OCI-LY1 (cell line): ENCODE measurements around the gene KLHL35.

Experiments used
- H2AFZ ChIP-seq: fragments of 200-600 bp; sonication (generic), shearing (Covaris generic); 2 replicates; pipeline ENCODE4 v1.6.0; 2014; ENCODE audit warnings: antibody characterized with exemption, mild to moderate bottlenecking, low read length
- H3F3A ChIP-seq: fragments of 200-600 bp; sonication (generic), shearing (Covaris generic); 2 replicates; pipeline ENCODE4 v1.6.0; 2014; ENCODE audit warnings: mild to moderate bottlenecking, antibody characterized with exemption, low read length, moderate library complexity; ENCODE audit not compliant: insufficient read depth
- H3K27ac ChIP-seq: fragments of 200-600 bp; sonication (generic); 2 replicates; pipeline ENCODE4 v1.5.1; 2014; ENCODE audit warnings: low read length, mixed run types, mild to moderate bottlenecking, low read depth; ENCODE audit not compliant: poor library complexity, severe bottlenecking
- H3K27me3 ChIP-seq: fragments of 200-600 bp; sonication (generic); 2 replicates; pipeline ENCODE4 v1.6.0; 2014; ENCODE audit warnings: antibody characterized with exemption, mild to moderate bottlenecking, low read length, moderate library complexity; ENCODE audit not compliant: insufficient read depth
- H3K36me3 ChIP-seq: fragments of 200-600 bp; sonication (generic); 2 replicates; pipeline ENCODE4 v1.6.1; 2014; ENCODE audit warnings: mild to moderate bottlenecking, antibody characterized with exemption, low read length, moderate library complexity, mixed read lengths; ENCODE audit not compliant: insufficient read depth
- H3K4me1 ChIP-seq: fragments of 200-600 bp; sonication (generic); 2 replicates; pipeline ENCODE4 v1.5.1; 2014; ENCODE audit warnings: mild to moderate bottlenecking, low read length, moderate library complexity; ENCODE audit not compliant: insufficient read depth, severe bottlenecking
- H3K4me2 ChIP-seq: fragments of 200-600 bp; sonication (generic), shearing (Covaris generic); 2 replicates; pipeline ENCODE4 v1.6.1; 2014; ENCODE audit warnings: low read length
- H3K4me3 ChIP-seq: fragments of 200-600 bp; sonication (generic); 2 replicates; pipeline ENCODE4 v1.5.1; 2014; ENCODE audit warnings: low read length, low read depth, mild to moderate bottlenecking, mixed read lengths; ENCODE audit not compliant: poor library complexity, severe bottlenecking
- H3K79me2 ChIP-seq: fragments of 200-600 bp; shearing (Covaris generic); 2 replicates; pipeline ENCODE4 v1.6.1; 2016; ENCODE audit warnings: mixed run types, low read length, mixed read lengths; ENCODE audit not compliant: insufficient read depth
- H3K9ac ChIP-seq: fragments of 200-600 bp; sonication (generic), shearing (Covaris generic); 2 replicates; pipeline ENCODE4 v1.6.1; 2014; ENCODE audit warnings: mild to moderate bottlenecking, low read length, mixed read lengths
- H3K9me2 ChIP-seq: fragments of 200-600 bp; sonication (generic), shearing (Covaris generic); 2 replicates; pipeline ENCODE4 v1.6.1; 2014; ENCODE audit warnings: low read depth, mild to moderate bottlenecking, low read length, mixed read lengths
- H3K9me3 ChIP-seq: fragments of 200-600 bp; shearing (Covaris generic); 2 replicates; pipeline ENCODE4 v1.6.1; 2014; ENCODE audit warnings: low read length, mixed read lengths
- H4K20me1 ChIP-seq: fragments of 200-600 bp; sonication (generic), shearing (Covaris generic); 2 replicates; pipeline ENCODE4 v1.6.0; 2016; ENCODE audit warnings: mild to moderate bottlenecking, low read length; ENCODE audit not compliant: insufficient read depth
- EZH2 ChIP-seq: fragments of 200-600 bp; sonication (generic), shearing (Covaris generic); IDR thresholded peaks from 2 replicates; pipeline ENCODE4 v1.8.0; 2017; ENCODE audit warnings: borderline replicate concordance, mixed run types, mild to moderate bottlenecking, antibody characterized with exemption, low read length, moderate library complexity, mixed read lengths
- TF ChIP-seq, protein P1 (sequence below): fragments of 200-600 bp; sonication (generic), shearing (Covaris generic); IDR thresholded peaks from 2 replicates; pipeline ENCODE4 v1.5.1; 2017; ENCODE audit warnings: mild to moderate bottlenecking, antibody characterized with exemption, low read length, moderate library complexity, mixed read lengths

Gene KLHL35

GRCh38 chr11:75477614-75477935, 44.6 kb upstream of the KLHL35 start:
- H3K27me3 ChIP-seq, result peaks cover 7% of the 10 kb centered on the region; the same call in 1 of the 2 replicates
- TF ChIP-seq, protein P1, sequence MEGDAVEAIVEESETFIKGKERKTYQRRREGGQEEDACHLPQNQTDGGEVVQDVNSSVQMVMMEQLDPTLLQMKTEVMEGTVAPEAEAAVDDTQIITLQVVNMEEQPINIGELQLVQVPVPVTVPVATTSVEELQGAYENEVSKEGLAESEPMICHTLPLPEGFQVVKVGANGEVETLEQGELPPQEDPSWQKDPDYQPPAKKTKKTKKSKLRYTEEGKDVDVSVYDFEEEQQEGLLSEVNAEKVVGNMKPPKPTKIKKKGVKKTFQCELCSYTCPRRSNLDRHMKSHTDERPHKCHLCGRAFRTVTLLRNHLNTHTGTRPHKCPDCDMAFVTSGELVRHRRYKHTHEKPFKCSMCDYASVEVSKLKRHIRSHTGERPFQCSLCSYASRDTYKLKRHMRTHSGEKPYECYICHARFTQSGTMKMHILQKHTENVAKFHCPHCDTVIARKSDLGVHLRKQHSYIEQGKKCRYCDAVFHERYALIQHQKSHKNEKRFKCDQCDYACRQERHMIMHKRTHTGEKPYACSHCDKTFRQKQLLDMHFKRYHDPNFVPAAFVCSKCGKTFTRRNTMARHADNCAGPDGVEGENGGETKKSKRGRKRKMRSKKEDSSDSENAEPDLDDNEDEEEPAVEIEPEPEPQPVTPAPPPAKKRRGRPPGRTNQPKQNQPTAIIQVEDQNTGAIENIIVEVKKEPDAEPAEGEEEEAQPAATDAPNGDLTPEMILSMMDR, result no peak
- TF ChIP-seq EZH2, result no peak
- H4K20me1 ChIP-seq, result no peaks in the 10 kb centered on the region
- H3F3A ChIP-seq, result no peaks in the 10 kb centered on the region
- no peaks in the 10 kb centered on the region for H3K9me2 ChIP-seq
- H3K4me1 ChIP-seq, result peaks cover 7% of the 10 kb centered on the region
- no peak overlapping the region for H2AFZ ChIP-seq
- H3K9me3 ChIP-seq, result no peaks in the 10 kb centered on the region
- H3K4me3 ChIP-seq, result no peak overlapping the region
- H3K79me2 ChIP-seq, result no peaks in the 10 kb centered on the region
- H3K36me3 ChIP-seq, result no peaks in the 10 kb centered on the region
- no peak overlapping the region for H3K27ac ChIP-seq
- no peak overlapping the region for H3K9ac ChIP-seq
- no peak overlapping the region for H3K4me2 ChIP-seq

DNA sequence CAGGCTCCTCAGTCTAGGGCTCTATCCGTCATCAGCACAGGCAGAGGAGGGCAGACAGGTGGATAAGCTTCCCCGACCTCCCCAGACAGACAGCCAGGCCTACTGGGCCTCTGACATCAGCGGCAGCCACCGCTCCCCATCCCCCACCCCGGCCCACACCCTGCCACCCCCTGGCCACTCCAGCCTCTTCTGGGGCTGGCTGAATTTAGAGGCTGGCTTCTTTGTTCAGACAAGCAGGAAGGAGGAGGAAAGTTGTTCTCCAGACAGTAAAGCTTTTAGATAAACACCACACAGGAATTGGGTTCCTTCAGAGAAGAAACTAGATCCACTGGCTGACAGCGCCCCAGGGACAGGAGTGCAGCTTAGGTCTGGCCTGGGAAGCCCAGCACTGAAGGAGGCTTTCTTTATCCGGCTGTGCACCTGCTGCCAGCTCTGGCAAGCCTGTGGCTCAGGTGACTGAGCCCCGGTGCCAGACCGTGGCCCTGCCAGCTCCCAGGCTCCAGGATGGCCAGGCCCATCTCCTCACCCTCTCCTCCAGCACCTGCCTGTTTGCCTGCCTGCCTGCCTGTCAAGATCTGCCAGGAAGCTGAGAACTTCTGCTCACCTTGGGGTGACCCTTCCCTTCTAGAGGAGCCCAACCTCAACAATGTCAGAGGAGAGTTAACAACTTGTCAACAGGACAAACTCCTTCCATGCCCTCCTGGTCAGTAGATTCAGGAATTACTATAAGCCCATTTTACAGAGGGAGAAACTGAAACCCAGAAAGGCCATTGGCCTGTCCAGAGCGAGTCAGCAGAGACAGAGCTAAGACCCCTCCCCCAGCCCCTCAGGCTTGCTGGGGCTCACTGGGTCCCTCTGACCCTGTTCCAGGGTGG, 44.0 kb upstream of the KLHL35 start:
- Histone ChIP-seq H4K20me1 (no peaks in the 10 kb centered on the region), H3K9ac (no peak overlapping the region), H3K36me3 (no peaks in the 10 kb centered on the region), H2AFZ (no peak overlapping the region), H3K4me2 (no peak overlapping the region), H3K79me2 (no peaks in the 10 kb centered on the region), H3K9me3 (no peaks in the 10 kb centered on the region), H3F3A (no peaks in the 10 kb centered on the region), H3K9me2 (no peaks in the 10 kb centered on the region), H3K4me3 (no peak overlapping the region), H3K27me3 (0 out of 2 replicates have a peak, but pooled peaks cover 3% of the 10 kb centered on the region), H3K4me1 (peaks cover 7% of the 10 kb centered on the region), H3K27ac (no peak overlapping the region)
- TF ChIP-seq, protein P1, result no peak
- TF ChIP-seq EZH2, result no peak

- Histone ChIP-seq H3K9me2 (no peaks in the 10 kb centered on the region), H3K36me3 (no peaks in the 10 kb centered on the region), H3K27ac (no peak overlapping the region), H3K9me3 (no peaks in the 10 kb centered on the region), H3K27me3 (0 out of 2 replicates have a peak, but pooled peaks cover 3% of the 10 kb centered on the region), H3K79me2 (no peaks in the 10 kb centered on the region), H3K4me2 (no peak overlapping the region; the same call in 1 of the 2 replicates), H3K9ac (no peak overlapping the region), H4K20me1 (no peaks in the 10 kb centered on the region), H3F3A (no peaks in the 10 kb centered on the region), H3K4me3 (no peak overlapping the region), H2AFZ (no peak overlapping the region), H3K4me1 (peaks cover 7% of the 10 kb centered on the region)
- no peak for TF ChIP-seq EZH2
- TF ChIP-seq, protein P1, result no peak
These were observed 43.0 kb upstream of the KLHL35 start for GRCh38 chr11:75475767-75476650.
